ENCODE results near the gene PTPRC.

Gene PTPRC

DNA sequence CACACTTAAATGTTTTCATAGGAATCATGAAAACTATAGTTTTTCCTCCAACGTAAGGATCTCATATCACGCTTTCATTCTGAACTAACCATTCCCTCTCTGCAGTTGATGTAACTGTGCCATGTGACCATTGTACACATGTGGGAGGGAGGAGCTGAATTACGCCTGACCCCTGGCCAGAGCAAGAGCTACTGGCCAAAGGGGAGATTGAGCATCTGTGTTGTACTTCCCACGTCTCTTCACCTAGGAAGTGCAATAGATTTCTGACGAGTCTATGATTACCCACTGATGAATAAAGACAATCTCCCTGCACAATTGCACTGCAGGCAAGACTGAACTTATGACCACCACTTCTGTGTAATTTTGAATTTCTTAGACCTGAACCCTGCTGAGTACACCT is 24.0 kb downstream of the PTPRC start:
- no peak overlapping the region for H3K4me3 ChIP-seq (ENCODE audit: low read depth, low read length)
- H3K27me3 ChIP-seq (ENCODE audit: control insufficient read depth, insufficient read depth, low read length) = no peaks in the 10 kb centered on the region
- H3K9ac ChIP-seq (ENCODE audit: low read depth, low read length) = no peak overlapping the region
- H3K36me3 ChIP-seq (ENCODE audit: control insufficient read depth, insufficient read depth, low read length) = no peaks in the 10 kb centered on the region
- no peaks in the 10 kb centered on the region for H3K9me3 ChIP-seq (ENCODE audit: control insufficient read depth, insufficient read depth, low read length)
- no peak overlapping the region for H3K27ac ChIP-seq (ENCODE audit: low read depth, low read length)
- H3K4me1 ChIP-seq (ENCODE audit: control insufficient read depth, insufficient read depth, low read length) = peaks cover 4% of the 10 kb centered on the region; the same call in 1 of the 2 replicates

DNA sequence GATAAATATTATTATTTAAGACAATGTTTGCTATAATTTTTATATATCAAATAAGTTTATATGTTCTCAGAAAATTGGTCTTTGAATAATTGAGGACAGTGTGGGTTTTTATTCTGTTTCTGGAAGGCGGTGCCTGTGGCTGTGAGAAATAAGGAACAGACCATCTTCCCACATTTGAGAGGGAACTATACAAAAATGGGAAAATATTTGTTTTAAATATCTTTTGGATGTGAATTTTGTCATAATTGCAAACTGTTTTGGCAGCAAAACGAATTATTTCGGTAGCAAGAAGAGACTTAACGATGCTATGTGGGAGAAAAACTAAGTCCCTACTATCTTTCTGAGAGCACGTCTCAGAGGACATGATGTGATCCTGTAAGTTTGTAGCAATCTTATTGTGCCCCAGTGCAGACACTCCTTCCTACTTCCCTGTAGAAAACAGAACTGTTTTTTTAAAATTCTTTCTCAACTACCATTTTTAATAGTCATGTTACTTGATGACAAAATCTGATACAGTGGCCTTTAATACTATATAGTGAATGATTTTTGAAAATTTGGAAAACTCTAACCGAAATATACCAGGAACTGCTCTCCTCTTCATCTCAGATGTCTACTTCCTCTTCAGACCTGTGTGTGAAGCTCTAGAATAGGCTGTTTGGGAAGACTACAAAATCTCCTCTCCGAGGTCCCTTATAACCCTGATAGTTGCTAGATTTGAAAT is 25.4 kb downstream of the PTPRC start:
- H3K9me3 ChIP-seq (ENCODE audit: control insufficient read depth, insufficient read depth, low read length) = no peaks in the 10 kb centered on the region
- no peak overlapping the region for H3K9ac ChIP-seq (ENCODE audit: low read depth, low read length)
- no peak overlapping the region for H3K4me3 ChIP-seq (ENCODE audit: low read depth, low read length)
- H3K27me3 ChIP-seq (ENCODE audit: control insufficient read depth, insufficient read depth, low read length) = no peaks in the 10 kb centered on the region
- H3K4me1 ChIP-seq (ENCODE audit: control insufficient read depth, insufficient read depth, low read length) = peaks cover 7% of the 10 kb centered on the region; the same call in 1 of the 2 replicates
- H3K36me3 ChIP-seq (ENCODE audit: control insufficient read depth, insufficient read depth, low read length) = no peaks in the 10 kb centered on the region
- no peak overlapping the region for H3K27ac ChIP-seq (ENCODE audit: low read depth, low read length)

DNA sequence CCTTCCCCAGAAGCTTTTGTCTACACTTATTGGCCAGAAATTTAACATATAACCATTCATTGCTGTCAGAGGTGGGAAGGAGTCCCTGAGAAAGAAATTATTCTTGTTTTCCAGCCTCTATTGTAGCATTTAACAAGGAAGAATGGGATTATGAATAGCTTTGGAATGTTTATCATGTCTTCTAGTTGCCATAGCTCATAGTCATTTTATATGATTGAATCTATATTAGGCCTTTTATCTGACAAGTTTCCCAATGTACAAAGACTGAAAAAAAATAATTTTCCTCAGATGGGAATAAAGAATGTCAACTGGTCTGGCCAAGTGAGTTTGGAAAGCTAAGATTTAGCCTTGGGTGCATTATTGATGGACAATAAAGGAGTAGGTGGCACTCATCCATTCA is 28.3 kb downstream of the PTPRC start:
- Histone ChIP-seq H3K4me3 (ENCODE audit: low read depth, low read length) (no peak overlapping the region), H3K4me1 (ENCODE audit: control insufficient read depth, insufficient read depth, low read length) (peaks cover 10% of the 10 kb centered on the region; the same call in 1 of the 2 replicates)

DNA sequence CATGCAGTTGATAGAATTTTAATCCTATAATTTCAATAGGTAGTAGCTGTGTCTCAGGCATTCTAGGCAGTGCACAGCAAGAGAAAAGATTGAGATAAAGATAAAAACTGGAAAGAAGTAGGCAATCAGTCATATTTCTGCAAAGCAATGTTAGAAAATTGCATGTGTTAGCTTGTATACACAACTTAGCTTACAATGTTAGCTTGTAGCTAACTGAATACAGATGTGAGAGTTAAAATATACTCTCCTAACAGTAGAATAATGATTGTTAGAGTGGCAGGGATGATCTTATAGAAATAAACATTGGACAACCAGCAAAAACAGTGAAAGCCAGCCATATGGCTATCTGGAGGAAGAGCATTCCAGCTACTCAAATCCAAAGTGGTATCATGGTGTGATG is 29.0 kb downstream of the PTPRC start:
- Histone ChIP-seq H3K27ac (ENCODE audit: low read depth, low read length) (no peak overlapping the region), H3K36me3 (ENCODE audit: control insufficient read depth, insufficient read depth, low read length) (no peaks in the 10 kb centered on the region), H3K4me3 (ENCODE audit: low read depth, low read length) (no peak overlapping the region), H3K9me3 (ENCODE audit: control insufficient read depth, insufficient read depth, low read length) (no peaks in the 10 kb centered on the region), H3K9ac (ENCODE audit: low read depth, low read length) (no peak overlapping the region), H3K27me3 (ENCODE audit: control insufficient read depth, insufficient read depth, low read length) (no peaks in the 10 kb centered on the region), H3K4me1 (ENCODE audit: control insufficient read depth, insufficient read depth, low read length) (peaks cover 9% of the 10 kb centered on the region; the same call in 1 of the 2 replicates)

More for the DNA sequence above, 28.3 kb downstream of the PTPRC start:
- H3K9ac ChIP-seq (ENCODE audit: low read depth, low read length) = no peak overlapping the region
- no peaks in the 10 kb centered on the region for H3K27me3 ChIP-seq (ENCODE audit: control insufficient read depth, insufficient read depth, low read length)
- H3K9me3 ChIP-seq (ENCODE audit: control insufficient read depth, insufficient read depth, low read length) = no peaks in the 10 kb centered on the region
- H3K36me3 ChIP-seq (ENCODE audit: control insufficient read depth, insufficient read depth, low read length) = no peaks in the 10 kb centered on the region
- no peak overlapping the region for H3K27ac ChIP-seq (ENCODE audit: low read depth, low read length)

DNA sequence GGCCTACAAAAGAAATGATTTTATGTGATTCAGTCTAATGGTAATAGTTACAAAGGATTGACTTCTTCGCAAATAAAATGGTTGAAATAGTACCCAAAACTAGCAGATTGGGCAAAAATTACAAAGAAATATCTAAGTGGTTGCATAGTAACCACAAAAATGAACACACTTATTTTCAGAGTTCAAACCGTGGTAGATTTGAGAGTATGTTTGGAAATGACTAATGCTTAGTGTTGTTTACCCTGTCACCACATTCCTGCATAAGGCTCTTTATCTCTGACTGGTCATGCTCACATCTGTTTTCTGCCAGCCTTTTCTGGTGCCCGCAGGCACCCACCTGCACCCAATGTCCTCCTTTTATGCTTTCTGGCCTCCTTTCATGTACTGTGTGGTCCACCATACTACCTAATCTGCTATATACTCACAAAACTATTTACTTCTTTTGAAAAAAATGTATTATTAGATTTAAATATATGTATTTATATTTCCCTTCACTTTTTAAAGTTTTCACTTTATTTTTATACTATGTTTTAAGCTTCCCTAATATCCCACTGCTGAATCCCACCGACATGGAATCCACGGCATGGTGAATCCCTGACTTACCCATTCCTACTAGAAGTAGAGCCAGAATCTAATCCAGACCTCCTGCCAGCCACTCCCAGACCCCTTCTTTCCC is 30.3 kb downstream of the PTPRC start:
- H3K9me3 ChIP-seq (ENCODE audit: control insufficient read depth, insufficient read depth, low read length) = no peaks in the 10 kb centered on the region
- H3K4me3 ChIP-seq (ENCODE audit: low read depth, low read length) = no peak overlapping the region
- H3K36me3 ChIP-seq (ENCODE audit: control insufficient read depth, insufficient read depth, low read length) = no peaks in the 10 kb centered on the region
- no peak overlapping the region for H3K9ac ChIP-seq (ENCODE audit: low read depth, low read length)
- H3K27ac ChIP-seq (ENCODE audit: low read depth, low read length) = no peak overlapping the region
- H3K27me3 ChIP-seq (ENCODE audit: control insufficient read depth, insufficient read depth, low read length) = no peaks in the 10 kb centered on the region
- H3K4me1 ChIP-seq (ENCODE audit: control insufficient read depth, insufficient read depth, low read length) = peaks cover 7% of the 10 kb centered on the region; the same call in 1 of the 2 replicates

DNA sequence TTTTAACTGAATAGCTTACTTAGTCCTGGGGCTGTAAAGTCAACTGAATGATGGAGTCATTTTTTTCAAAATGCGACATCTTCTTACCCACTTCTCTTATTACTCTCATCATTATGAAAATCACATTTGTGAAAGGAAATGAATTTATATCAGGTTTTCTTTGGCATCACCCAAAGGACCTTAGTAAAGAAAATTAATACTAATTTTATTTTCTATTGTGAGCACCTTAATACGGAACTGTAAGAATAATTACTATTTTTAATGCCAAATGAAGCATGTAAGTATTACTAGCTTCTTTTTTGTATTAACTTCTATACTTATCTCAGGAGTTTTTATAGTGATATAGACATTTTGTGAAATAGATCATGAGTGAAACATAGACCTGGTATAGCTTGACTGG is 30.9 kb downstream of the PTPRC start:
- Histone ChIP-seq H3K36me3 (ENCODE audit: control insufficient read depth, insufficient read depth, low read length) (no peaks in the 10 kb centered on the region), H3K27me3 (ENCODE audit: control insufficient read depth, insufficient read depth, low read length) (no peaks in the 10 kb centered on the region), H3K4me3 (ENCODE audit: low read depth, low read length) (no peak overlapping the region), H3K4me1 (ENCODE audit: control insufficient read depth, insufficient read depth, low read length) (peaks cover 7% of the 10 kb centered on the region; the same call in 1 of the 2 replicates), H3K27ac (ENCODE audit: low read depth, low read length) (no peak overlapping the region), H3K9me3 (ENCODE audit: control insufficient read depth, insufficient read depth, low read length) (no peaks in the 10 kb centered on the region), H3K9ac (ENCODE audit: low read depth, low read length) (no peak overlapping the region)

DNA sequence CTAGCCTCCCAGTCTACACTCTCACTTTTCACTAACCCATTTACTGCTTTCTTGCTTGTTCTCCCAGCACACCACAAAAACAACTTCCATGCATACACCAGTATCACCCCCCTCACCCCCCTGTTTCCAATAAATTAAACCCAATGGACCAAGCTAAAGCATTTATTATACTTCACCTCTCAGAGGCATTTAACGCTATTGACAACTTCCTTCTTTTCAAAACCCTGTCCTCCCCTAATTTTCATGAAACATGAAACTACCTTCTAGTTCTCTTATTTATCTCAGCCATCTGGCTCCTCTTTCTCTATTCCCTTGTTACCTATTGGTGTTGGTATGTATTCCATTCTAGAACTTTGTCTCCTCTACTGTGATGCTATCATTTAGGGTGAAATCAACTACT is 32.3 kb downstream of the PTPRC start:
- no peaks in the 10 kb centered on the region for H3K36me3 ChIP-seq (ENCODE audit: control insufficient read depth, insufficient read depth, low read length)
- no peak overlapping the region for H3K4me3 ChIP-seq (ENCODE audit: low read depth, low read length)
- H3K9ac ChIP-seq (ENCODE audit: low read depth, low read length) = no peak overlapping the region

DNA sequence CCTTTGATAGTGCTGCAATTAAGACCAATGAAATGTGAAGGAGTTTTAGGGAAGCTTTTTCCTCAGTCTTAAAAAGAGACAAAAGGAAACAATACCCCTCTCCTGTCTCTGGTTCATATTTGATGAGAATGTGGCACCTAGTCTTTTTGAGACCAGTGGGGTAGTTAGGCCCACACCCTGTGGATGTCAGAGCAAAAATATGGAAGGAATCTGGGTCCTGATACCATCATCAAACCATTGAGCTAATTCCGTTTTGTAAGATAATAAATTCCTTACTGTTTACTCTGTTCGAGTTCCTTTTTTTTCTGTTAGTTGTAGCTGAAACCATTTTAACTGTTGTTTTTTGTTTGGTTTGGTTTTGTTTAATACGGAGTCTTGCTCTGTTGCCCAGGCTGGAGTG is 33.3 kb downstream of the PTPRC start:
- no peaks in the 10 kb centered on the region for H3K27me3 ChIP-seq (ENCODE audit: control insufficient read depth, insufficient read depth, low read length)
- H3K4me1 ChIP-seq (ENCODE audit: control insufficient read depth, insufficient read depth, low read length) = peaks cover 7% of the 10 kb centered on the region; the same call in 1 of the 2 replicates
- no peaks in the 10 kb centered on the region for H3K9me3 ChIP-seq (ENCODE audit: control insufficient read depth, insufficient read depth, low read length)
- no peaks in the 10 kb centered on the region for H3K36me3 ChIP-seq (ENCODE audit: control insufficient read depth, insufficient read depth, low read length)
- H3K27ac ChIP-seq (ENCODE audit: low read depth, low read length) = no peak overlapping the region
- H3K4me3 ChIP-seq (ENCODE audit: low read depth, low read length) = no peak overlapping the region
- no peak overlapping the region for H3K9ac ChIP-seq (ENCODE audit: low read depth, low read length)

More for the DNA sequence above, 32.3 kb downstream of the PTPRC start:
- Histone ChIP-seq H3K27me3 (ENCODE audit: control insufficient read depth, insufficient read depth, low read length) (no peaks in the 10 kb centered on the region), H3K9me3 (ENCODE audit: control insufficient read depth, insufficient read depth, low read length) (no peaks in the 10 kb centered on the region), H3K27ac (ENCODE audit: low read depth, low read length) (no peak overlapping the region), H3K4me1 (ENCODE audit: control insufficient read depth, insufficient read depth, low read length) (peaks cover 7% of the 10 kb centered on the region; the same call in 1 of the 2 replicates)

DNA sequence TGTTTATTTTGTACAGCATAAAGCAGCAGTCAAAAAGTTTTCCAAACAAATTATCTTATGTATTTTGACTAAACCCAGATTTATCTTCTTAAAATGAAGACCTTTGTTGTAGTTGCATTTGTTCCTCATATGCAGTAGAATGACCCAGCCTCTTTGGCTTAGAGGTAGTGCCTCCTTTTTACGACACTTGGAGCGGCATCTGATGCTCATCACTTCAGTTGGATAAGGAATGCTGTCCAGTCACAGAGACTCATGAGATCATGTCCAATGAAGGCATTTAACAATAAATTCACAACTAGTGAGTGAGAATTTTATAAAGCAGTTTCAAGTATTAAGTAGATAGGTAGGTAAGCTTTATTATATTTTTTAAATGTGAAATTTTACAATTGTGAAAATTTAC is 35.2 kb downstream of the PTPRC start:
- no peaks in the 10 kb centered on the region for H3K27me3 ChIP-seq (ENCODE audit: control insufficient read depth, insufficient read depth, low read length)
- no peaks in the 10 kb centered on the region for H3K36me3 ChIP-seq (ENCODE audit: control insufficient read depth, insufficient read depth, low read length)
- H3K9ac ChIP-seq (ENCODE audit: low read depth, low read length) = no peak overlapping the region
- H3K27ac ChIP-seq (ENCODE audit: low read depth, low read length) = no peak overlapping the region
- no peaks in the 10 kb centered on the region for H3K9me3 ChIP-seq (ENCODE audit: control insufficient read depth, insufficient read depth, low read length)
- no peak overlapping the region for H3K4me3 ChIP-seq (ENCODE audit: low read depth, low read length)
- H3K4me1 ChIP-seq (ENCODE audit: control insufficient read depth, insufficient read depth, low read length) = peaks cover 5% of the 10 kb centered on the region; the same call in 1 of the 2 replicates

DNA sequence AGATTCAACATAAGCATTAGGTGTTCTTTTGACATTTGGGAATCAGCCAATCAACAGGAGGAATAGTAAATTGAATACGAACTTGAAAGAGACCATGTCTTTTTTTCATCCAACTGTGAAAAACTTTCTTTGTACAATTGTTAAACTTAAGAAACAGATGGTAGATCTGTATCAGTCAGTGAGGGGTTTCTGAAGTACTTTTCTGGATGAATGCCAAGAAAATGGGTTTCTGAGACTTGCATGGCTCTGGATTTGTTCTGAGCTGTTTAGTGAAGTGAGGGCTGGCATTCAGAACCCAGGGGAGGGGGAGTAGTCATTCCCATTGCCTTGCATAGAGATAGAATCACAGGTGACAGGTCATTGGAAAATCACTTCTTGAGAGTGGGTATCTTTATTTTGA is 37.4 kb downstream of the PTPRC start:
- Histone ChIP-seq H3K4me1 (ENCODE audit: control insufficient read depth, insufficient read depth, low read length) (peaks cover 1% of the 10 kb centered on the region; the same call in 1 of the 2 replicates), H3K4me3 (ENCODE audit: low read depth, low read length) (no peak overlapping the region), H3K9me3 (ENCODE audit: control insufficient read depth, insufficient read depth, low read length) (no peaks in the 10 kb centered on the region), H3K27ac (ENCODE audit: low read depth, low read length) (no peak overlapping the region), H3K9ac (ENCODE audit: low read depth, low read length) (no peak overlapping the region), H3K27me3 (ENCODE audit: control insufficient read depth, insufficient read depth, low read length) (no peaks in the 10 kb centered on the region), H3K36me3 (ENCODE audit: control insufficient read depth, insufficient read depth, low read length) (no peaks in the 10 kb centered on the region)

DNA sequence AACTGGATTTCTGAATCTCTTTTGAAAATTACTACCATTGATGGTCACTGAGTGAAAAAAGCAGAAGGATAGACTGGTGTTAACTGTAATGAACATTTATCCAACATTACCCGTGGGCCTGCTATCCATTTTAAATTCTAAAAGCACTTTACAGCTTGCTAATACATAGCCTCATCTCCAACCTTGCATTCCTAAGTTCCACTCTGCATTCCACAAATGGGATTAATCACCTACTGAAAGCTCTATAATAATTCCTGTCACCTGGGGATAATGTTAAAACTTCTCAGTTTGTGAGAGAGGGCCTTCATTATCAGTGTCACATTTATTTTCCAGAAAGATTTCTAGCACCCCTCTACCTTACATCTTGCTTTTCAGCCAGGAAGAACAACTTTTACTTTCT is 38.2 kb downstream of the PTPRC start:
- H3K4me1 ChIP-seq (ENCODE audit: control insufficient read depth, insufficient read depth, low read length) = peaks cover 8% of the 10 kb centered on the region
- no peaks in the 10 kb centered on the region for H3K9me3 ChIP-seq (ENCODE audit: control insufficient read depth, insufficient read depth, low read length)
- H3K4me3 ChIP-seq (ENCODE audit: low read depth, low read length) = no peak overlapping the region
- H3K27me3 ChIP-seq (ENCODE audit: control insufficient read depth, insufficient read depth, low read length) = no peaks in the 10 kb centered on the region
- no peak overlapping the region for H3K9ac ChIP-seq (ENCODE audit: low read depth, low read length)
- H3K36me3 ChIP-seq (ENCODE audit: control insufficient read depth, insufficient read depth, low read length) = no peaks in the 10 kb centered on the region
- H3K27ac ChIP-seq (ENCODE audit: low read depth, low read length) = no peak overlapping the region
